AG10803 (cell line): ENCODE results near the gene PPIL6.

ENCODE experiments used
- DNase-seq: peaks from one replicate; pipeline ENCODE4 v3.0.0; 2010; ENCODE audit warnings: low read depth
- H3K4me3 ChIP-seq: 2 replicates; pipeline ENCODE4 v1.5.1; 2011; ENCODE audit warnings: mild to moderate bottlenecking, low read length, control low read depth
- CTCF ChIP-seq: conservative IDR thresholded peaks from 2 replicates; pipeline ENCODE4 v1.5.1; 2011; ENCODE audit warnings: mild to moderate bottlenecking, low read length, control low read depth, inconsistent platforms

Gene PPIL6

GRCh38 chr6:109441069-109441816 is 815 bp upstream of the PPIL6 start:
- peak; percentile 40 for DNase-seq
- peak; percentile 35 for TF ChIP-seq CTCF
- H3K4me3 ChIP-seq = peak overlapping the region; percentile 88

DNA sequence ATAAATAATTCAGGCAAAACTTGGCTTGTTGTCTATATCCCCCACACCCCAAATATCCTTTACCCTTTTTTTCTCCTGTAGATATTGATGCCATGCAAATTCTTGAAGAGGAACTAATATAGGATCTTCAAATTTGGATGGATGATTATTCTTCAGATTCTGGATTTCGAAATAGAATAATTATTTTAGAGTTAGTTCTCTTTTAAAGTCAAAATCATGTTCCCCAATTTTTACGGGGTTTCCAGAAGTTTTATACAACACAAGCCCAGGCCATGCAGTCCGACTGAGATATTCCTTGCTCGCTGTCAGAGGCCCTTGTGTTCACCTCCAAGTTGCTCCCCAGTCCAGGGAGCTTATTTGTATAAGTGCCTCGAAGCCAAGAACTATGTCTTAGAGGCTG is 4.4 kb downstream of the PPIL6 start:
- DNase-seq = no peak
- no peak overlapping the region for H3K4me3 ChIP-seq
- no peak for TF ChIP-seq CTCF

GRCh38 chr6:109434456-109434855 is 6.0 kb downstream of the PPIL6 start:
- DNase-seq = peak; percentile 60
- H3K4me3 ChIP-seq = no peak overlapping the region
- no peak for TF ChIP-seq CTCF

- no peak overlapping the region for H3K4me3 ChIP-seq
- no peak for TF ChIP-seq CTCF
Measured at GRCh38 chr6:109429496-109429895, 10.9 kb downstream of the PPIL6 start.

GRCh38 chr6:109428889-109429477 is 11.4 kb downstream of the PPIL6 start:
- no peak overlapping the region for H3K4me3 ChIP-seq
- no peak for TF ChIP-seq CTCF
- peak; percentile 52 for DNase-seq

More at GRCh38 chr6:109429496-109429895, 10.9 kb downstream of the PPIL6 start:
- DNase-seq = no peak

DNA sequence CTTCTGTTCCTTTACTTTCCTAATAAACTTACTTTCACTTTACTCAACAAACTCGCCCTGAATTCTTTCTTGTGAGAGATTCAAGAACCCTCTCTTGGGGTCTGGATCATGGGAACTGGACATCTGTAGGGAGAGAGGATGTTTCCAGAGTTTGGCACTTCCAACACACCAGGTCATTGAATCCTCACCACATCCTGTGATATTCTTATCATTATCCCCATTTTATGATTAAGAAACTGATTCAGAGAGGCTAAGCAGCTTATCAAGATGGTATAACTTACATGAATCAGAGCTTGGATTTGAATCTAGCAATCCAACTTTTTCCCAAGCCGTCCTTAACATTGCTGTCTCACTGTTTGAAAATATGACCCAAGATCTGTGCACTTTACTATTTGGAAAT is 15.5 kb downstream of the PPIL6 start:
- no peak overlapping the region for H3K4me3 ChIP-seq
- TF ChIP-seq CTCF = no peak
- no peak for DNase-seq

GRCh38 chr6:109421184-109421583 is 19.2 kb downstream of the PPIL6 start:
- H3K4me3 ChIP-seq = no peak overlapping the region
- no peak for DNase-seq
- TF ChIP-seq CTCF = no peak
